Hepatocyte (in vitro differentiated cells): ENCODE data around the gene LMNB1.

Experiments used
- EZH2phosphoT487 ChIP-seq: fragments of 200-600 bp; sonication (generic); IDR thresholded peaks from one replicate; pipeline ENCODE4 v1.6.1; 2018; ENCODE audit warnings: antibody characterized with exemption, mild to moderate bottlenecking, low read depth, moderate library complexity; ENCODE audit not compliant: unreplicated experiment, severe bottlenecking
- TF ChIP-seq, protein P1 (sequence below): fragments of 200-600 bp; sonication (generic); IDR thresholded peaks from 2 replicates; pipeline ENCODE4 v1.5.1; 2016; ENCODE audit warnings: antibody characterized with exemption, mild to moderate bottlenecking; ENCODE audit not compliant: poor library complexity

- TF ChIP-seq, protein P1, sequence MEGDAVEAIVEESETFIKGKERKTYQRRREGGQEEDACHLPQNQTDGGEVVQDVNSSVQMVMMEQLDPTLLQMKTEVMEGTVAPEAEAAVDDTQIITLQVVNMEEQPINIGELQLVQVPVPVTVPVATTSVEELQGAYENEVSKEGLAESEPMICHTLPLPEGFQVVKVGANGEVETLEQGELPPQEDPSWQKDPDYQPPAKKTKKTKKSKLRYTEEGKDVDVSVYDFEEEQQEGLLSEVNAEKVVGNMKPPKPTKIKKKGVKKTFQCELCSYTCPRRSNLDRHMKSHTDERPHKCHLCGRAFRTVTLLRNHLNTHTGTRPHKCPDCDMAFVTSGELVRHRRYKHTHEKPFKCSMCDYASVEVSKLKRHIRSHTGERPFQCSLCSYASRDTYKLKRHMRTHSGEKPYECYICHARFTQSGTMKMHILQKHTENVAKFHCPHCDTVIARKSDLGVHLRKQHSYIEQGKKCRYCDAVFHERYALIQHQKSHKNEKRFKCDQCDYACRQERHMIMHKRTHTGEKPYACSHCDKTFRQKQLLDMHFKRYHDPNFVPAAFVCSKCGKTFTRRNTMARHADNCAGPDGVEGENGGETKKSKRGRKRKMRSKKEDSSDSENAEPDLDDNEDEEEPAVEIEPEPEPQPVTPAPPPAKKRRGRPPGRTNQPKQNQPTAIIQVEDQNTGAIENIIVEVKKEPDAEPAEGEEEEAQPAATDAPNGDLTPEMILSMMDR = peak; percentile 56
- TF ChIP-seq EZH2phosphoT487 = no peak
Measured at GRCh38 chr5:126837906-126838539, 61.1 kb downstream of the LMNB1 start.
